ENCODE measurements around the gene CSH2.
A peak's percentile ranks its signal among the peaks of the same experiment; 100 is the strongest.
"Not testable (repeated sequence)": the region's sequence is repeated elsewhere in the genome, so short reads cannot be mapped to it uniquely, and the experiment has no call there.

Gene CSH2

DNA sequence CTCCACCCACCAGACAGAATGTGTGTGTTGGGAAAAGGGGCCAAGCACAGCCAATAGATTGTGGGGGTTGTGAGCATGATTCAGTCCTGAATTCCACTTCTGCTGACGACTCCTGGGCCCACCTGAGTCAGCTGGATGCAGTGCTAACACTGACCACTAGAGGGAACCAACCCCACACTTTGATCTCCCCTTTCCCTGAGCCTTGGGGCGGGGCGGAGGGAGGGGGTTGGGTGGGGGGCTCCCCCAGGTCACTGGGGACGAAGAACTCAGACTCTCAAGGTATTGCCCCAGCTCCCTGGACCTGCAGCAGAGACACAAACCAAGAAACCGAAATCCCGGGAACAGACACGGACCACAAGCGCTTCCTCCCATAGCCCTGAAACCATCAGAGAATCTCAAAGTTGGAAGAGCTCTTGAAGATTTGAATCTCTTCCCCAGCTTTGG is 38.2 kb upstream of the CSH2 start:
- peak; percentile 64 for DNase-seq (ENCODE audit: low read depth)
- Histone ChIP-seq H3K9ac (ENCODE audit: low read length) (no peak overlapping the region), H3K27me3 (replicated peaks; ENCODE audit: control insufficient read depth, insufficient read depth, low read length) (peaks cover 27% of the 10 kb centered on the region), H3K4me1 (ENCODE audit: control insufficient read depth, insufficient read depth, low read length) (no peaks in the 10 kb centered on the region), H3K9me3 (ENCODE audit: control insufficient read depth, low read length) (no peaks in the 10 kb centered on the region), H3K4me3 (ENCODE audit: low read length) (no peak overlapping the region), H3K36me3 (ENCODE audit: control insufficient read depth, insufficient read depth, low read length, severe bottlenecking) (no peaks in the 10 kb centered on the region)

DNA sequence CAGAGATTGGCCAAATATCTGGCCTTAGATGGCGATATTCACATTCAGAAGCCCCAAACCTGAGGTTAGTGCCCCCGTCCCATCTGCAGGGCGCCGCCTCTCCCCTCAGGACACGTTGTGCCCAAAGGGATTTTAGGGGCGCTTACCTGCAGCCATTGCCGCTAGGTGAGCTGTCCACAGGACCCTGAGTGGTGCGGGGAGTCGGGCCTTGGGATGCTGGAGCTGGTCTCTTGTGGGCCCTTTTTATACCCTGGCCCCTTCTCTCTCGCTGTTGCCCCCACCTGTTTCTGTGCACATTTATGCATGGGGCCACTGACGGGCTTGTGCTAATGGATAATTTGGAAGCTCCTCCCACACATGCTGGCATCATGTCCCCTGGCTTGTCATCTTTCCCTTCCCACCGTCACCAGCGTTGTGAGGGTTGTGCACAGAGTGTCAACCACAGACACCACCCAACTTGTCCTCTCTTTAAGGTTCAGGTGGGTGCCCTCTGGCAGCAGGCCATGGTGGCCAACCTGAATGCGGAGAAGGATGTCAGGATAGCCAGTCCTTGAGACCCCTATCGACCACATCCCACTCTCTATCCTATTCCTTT is 37.7 kb upstream of the CSH2 start, which contains the start of gene CSHL1:
Gene CSHL1, minus strand, starts transcription at position 218 of the 595 bp plus-strand sequence. Its CDS starts 62 bp downstream, at position 156.
- no peaks in the 10 kb centered on the region for H3K36me3 ChIP-seq (ENCODE audit: control insufficient read depth, insufficient read depth, low read length, severe bottlenecking)
- H3K9me3 ChIP-seq (ENCODE audit: control insufficient read depth, low read length), result no peaks in the 10 kb centered on the region
- H3K27me3 ChIP-seq (replicated peaks; ENCODE audit: control insufficient read depth, insufficient read depth, low read length), result peaks cover 25% of the 10 kb centered on the region
- H3K9ac ChIP-seq (ENCODE audit: low read length), result no peak within 1 kb of the TSS
- DNase-seq (ENCODE audit: low read depth), result no peak
- no peak within 1 kb of the TSS for H3K4me3 ChIP-seq (ENCODE audit: low read length)
- no peaks in the 10 kb centered on the region for H3K4me1 ChIP-seq (ENCODE audit: control insufficient read depth, insufficient read depth, low read length)

DNA sequence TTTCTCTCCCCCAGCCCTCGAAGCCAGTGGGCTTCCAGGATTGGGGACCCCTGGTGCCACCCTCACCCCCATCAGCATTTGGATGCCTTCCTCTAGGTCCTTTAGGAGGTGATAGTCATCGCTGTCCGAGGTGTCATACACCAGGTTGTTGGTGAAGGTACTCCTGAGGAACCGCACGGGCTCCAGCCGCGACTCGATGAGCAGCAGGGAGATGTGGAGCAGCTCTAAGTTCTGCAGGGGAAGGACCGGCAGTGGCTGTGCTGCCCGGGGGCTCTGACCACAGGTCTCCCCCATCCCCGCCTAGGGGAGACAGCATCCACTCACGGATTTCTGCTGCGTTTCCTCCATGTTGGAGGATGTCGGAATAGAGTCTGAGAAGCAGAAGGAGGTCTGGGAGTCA is 36.6 kb upstream of the CSH2 start:
- H3K9ac ChIP-seq (ENCODE audit: low read length), result no peak overlapping the region
- no peak for DNase-seq (ENCODE audit: low read depth)
- no peaks in the 10 kb centered on the region for H3K9me3 ChIP-seq (ENCODE audit: control insufficient read depth, low read length)
- peaks cover 19% of the 10 kb centered on the region for H3K27me3 ChIP-seq (replicated peaks; ENCODE audit: control insufficient read depth, insufficient read depth, low read length)
- H3K36me3 ChIP-seq (ENCODE audit: control insufficient read depth, insufficient read depth, low read length, severe bottlenecking), result no peaks in the 10 kb centered on the region
- no peak overlapping the region for H3K4me3 ChIP-seq (ENCODE audit: low read length)
- H3K4me1 ChIP-seq (ENCODE audit: control insufficient read depth, insufficient read depth, low read length), result no peaks in the 10 kb centered on the region

DNA sequence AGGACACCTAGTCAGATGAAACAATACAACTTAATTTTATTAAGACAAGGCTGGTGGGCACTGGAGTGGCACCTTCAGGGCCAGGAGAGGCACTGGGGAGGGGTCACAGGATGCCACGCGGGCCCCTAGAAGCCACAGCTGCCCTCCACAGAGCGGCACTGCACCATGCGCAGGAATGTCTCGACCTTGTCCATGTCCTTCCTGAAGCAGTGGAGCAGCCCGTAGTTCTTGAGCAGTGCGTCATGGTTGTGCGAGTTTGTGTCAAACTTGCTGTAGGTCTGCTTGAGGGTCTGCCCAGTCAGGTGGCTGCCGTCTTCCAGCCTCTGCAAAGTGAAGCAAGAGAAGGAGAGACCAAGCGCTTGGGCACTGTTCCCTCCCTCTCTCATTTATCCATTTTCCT is 36.1 kb upstream of the CSH2 start:
- H3K27me3 ChIP-seq (replicated peaks; ENCODE audit: control insufficient read depth, insufficient read depth, low read length), result peaks cover 19% of the 10 kb centered on the region
- H3K4me1 ChIP-seq (ENCODE audit: control insufficient read depth, insufficient read depth, low read length); H3K9me3 ChIP-seq (ENCODE audit: control insufficient read depth, low read length); H3K36me3 ChIP-seq (ENCODE audit: control insufficient read depth, insufficient read depth, low read length, severe bottlenecking); DNase-seq (ENCODE audit: low read depth); H3K9ac ChIP-seq (ENCODE audit: low read length); H3K4me3 ChIP-seq (ENCODE audit: low read length): not testable (repeated sequence)

DNA sequence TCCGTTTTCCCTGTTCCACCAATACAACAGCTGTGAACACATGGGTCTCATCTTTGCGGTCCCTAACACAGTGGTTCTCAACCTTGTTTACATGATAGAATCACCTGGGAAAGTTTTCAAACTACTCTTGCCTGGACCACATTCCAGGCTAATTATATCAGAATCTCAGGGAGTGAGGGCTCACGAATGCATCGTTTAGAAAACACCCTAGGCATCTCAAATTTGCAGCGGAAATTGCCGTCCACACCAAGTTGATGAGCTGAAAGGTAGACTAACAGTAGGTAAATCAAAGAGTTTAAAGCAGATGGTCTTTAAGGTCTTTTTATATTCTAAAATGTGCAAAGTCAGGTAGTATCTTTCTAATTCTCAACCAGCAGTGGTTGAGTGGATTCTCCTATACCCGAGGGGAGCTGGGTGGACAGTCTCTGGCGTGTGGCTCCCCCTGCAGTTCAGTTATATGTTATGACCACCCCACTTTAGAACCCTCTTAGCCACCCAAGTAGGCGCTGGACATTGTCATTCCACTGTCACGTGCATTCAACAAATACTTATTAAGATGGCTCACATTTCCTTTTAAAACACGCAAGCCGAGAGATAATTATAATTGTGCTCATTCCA is 33.8 kb upstream of the CSH2 start:
- not testable (repeated sequence) for H3K4me3 ChIP-seq (ENCODE audit: low read length); H3K4me1 ChIP-seq (ENCODE audit: control insufficient read depth, insufficient read depth, low read length); H3K36me3 ChIP-seq (ENCODE audit: control insufficient read depth, insufficient read depth, low read length, severe bottlenecking); H3K9me3 ChIP-seq (ENCODE audit: control insufficient read depth, low read length); H3K9ac ChIP-seq (ENCODE audit: low read length); DNase-seq (ENCODE audit: low read depth)
- peaks cover 16% of the 10 kb centered on the region for H3K27me3 ChIP-seq (replicated peaks; ENCODE audit: control insufficient read depth, insufficient read depth, low read length)

DNA sequence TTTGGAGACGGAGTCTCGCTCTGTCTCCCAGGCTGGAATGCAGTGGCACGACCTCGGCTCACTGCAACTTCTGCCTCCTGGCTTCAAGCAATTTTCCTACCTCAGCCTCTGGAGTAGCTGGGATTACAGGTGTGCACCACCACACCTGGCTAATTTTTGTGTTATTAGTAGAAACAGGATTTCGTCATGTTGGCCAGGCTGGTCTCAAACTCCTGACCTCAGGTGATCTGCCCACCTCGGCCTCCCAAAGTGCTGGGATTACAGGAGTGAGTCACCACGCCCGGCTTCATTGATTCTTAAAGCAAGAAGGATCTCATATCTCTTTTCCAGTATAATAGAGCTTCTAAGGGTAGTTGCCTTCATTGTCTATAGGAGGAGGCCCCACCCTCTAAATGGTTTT is 31.3 kb upstream of the CSH2 start:
- DNase-seq (ENCODE audit: low read depth); H3K9ac ChIP-seq (ENCODE audit: low read length); H3K27me3 ChIP-seq (replicated peaks; ENCODE audit: control insufficient read depth, insufficient read depth, low read length); H3K4me3 ChIP-seq (ENCODE audit: low read length); H3K36me3 ChIP-seq (ENCODE audit: control insufficient read depth, insufficient read depth, low read length, severe bottlenecking); H3K4me1 ChIP-seq (ENCODE audit: control insufficient read depth, insufficient read depth, low read length); H3K9me3 ChIP-seq (ENCODE audit: control insufficient read depth, low read length): not testable (repeated sequence)

DNA sequence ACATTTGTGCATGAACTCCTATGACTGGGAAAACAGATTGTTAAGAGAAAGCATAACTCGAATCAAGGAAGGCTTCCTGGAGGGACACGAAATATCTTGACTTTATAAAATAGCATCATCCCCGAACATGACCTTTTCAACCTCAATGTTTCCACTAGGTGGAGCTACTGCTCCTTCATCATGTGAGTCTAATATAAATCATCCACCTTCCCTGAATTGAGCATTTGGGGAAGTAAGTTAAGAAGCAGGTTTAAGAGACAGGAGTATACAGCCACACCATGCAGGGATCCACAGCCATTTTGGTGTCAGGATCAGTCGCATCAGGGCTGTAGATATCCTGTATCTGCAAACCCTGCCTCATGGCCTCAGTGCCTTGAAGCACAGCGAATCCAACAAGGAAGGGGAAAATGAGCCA is 30.3 kb upstream of the CSH2 start:
- H3K4me1 ChIP-seq (ENCODE audit: control insufficient read depth, insufficient read depth, low read length); H3K9ac ChIP-seq (ENCODE audit: low read length); H3K36me3 ChIP-seq (ENCODE audit: control insufficient read depth, insufficient read depth, low read length, severe bottlenecking); H3K9me3 ChIP-seq (ENCODE audit: control insufficient read depth, low read length); H3K4me3 ChIP-seq (ENCODE audit: low read length); H3K27me3 ChIP-seq (replicated peaks; ENCODE audit: control insufficient read depth, insufficient read depth, low read length): not testable (repeated sequence)
- DNase-seq (ENCODE audit: low read depth), result peak; percentile 46

DNA sequence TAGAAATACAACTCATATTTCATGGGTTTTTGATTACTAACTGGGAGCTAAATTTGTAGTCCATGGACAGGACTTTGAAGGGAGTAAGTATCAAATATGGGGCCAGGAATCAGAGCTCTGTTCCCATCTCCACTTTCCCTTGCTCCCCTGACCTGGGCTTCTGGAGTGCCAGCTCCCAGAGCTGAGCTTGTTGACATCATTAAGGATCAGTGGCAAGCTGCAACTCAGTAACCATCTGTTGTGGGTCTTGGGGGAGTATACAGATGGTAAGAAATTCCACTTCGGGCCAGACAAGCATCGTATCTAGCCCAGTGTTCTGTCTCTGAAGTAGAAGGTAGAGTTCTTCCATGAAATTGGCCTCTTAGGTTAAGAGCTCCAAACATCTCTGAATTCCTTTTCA is 28.5 kb upstream of the CSH2 start:
- H3K9ac ChIP-seq (ENCODE audit: low read length); DNase-seq (ENCODE audit: low read depth); H3K36me3 ChIP-seq (ENCODE audit: control insufficient read depth, insufficient read depth, low read length, severe bottlenecking); H3K4me3 ChIP-seq (ENCODE audit: low read length); H3K4me1 ChIP-seq (ENCODE audit: control insufficient read depth, insufficient read depth, low read length); H3K9me3 ChIP-seq (ENCODE audit: control insufficient read depth, low read length); H3K27me3 ChIP-seq (replicated peaks; ENCODE audit: control insufficient read depth, insufficient read depth, low read length): not testable (repeated sequence)

DNA sequence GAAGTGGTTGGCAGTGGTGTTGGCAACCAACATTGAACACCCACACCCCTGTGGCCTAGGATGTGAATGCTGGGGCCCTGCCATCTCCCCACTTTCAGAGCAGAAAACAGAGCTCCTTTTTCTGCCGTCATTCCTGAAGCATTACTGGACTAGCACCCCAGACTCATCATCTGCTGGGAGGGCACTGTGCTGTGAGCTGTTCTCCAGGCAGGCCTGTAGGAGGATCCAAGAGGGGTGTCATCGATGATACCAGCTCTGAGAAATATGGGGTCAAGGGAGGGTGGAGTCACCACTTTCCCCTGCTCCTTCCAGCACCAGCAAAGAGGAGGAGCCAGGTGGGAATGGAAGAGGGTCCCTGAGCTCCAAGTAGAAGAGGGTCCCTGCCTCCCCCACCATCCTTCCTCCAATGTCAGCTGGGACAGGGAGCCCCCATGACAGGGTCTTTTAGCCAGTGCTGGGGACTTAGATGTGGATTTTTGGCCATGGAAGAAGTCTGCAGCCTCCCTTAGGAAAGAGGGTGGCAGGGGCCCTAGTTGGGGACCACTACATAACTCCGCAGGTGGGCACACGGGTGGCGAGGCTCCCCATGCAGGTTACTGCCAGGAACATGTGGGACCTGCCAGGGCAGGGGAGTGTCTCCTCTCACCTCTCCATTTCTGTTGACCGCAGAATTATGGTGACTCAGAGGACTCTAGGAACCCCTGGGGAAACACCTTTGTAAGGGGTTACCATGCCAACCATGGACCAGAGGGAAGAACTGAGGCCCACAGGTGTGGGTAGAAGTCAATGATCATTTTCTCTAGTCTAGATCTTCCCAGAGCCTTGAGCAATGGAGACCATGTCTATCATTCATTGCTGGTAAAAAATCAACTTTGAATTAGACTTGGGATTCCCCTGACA is 25.7 kb upstream of the CSH2 start:
- H3K36me3 ChIP-seq (ENCODE audit: control insufficient read depth, insufficient read depth, low read length, severe bottlenecking); DNase-seq (ENCODE audit: low read depth); H3K4me1 ChIP-seq (ENCODE audit: control insufficient read depth, insufficient read depth, low read length); H3K9ac ChIP-seq (ENCODE audit: low read length); H3K4me3 ChIP-seq (ENCODE audit: low read length); H3K9me3 ChIP-seq (ENCODE audit: control insufficient read depth, low read length); H3K27me3 ChIP-seq (replicated peaks; ENCODE audit: control insufficient read depth, insufficient read depth, low read length): not testable (repeated sequence)

DNA sequence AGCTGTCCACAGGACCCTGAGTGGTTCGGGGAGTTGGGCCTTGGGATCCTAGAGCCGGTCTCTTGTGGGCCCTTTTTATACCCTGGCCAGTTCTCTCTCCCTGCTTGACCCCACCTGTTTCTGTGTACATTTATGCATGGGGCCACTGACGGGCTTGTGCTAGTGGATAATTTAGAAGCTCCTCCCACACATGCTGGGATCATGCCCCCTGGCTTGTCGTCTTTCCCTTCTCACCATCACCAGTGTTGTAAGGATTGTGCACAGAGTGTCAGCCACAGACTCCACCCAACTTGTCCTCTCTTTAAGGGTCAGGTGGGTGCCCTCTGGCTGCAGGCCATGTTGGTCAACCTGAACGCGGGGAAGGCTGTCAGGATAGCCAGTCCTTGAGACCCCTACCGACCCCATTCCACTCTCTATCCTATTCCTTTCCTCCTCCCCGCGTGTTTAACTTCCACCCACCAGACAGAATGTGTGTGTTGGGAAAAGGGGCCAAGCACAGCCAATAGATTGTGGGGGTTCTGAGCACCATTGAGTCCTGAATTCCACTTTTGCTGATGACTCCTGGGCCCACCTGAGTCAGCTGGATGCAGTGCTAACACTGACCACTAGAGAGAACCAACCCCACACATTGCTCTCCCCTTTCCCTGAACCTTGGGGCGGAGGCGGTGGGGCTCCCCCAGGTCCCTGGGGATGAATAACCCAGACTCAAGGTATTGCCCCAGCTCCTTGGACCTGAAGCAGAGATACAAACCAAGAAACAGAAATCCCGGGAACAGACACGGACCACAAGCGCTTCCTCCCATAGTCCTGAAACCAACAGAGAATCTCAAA is 23.3 kb upstream of the CSH2 start, which contains the start of gene CSH1:
Gene CSH1, minus strand, starts transcription at position 51 of the 831 bp plus-strand sequence. CDS start 63 bp downstream, outside the sequence.
- H3K4me1 ChIP-seq (ENCODE audit: control insufficient read depth, insufficient read depth, low read length); H3K9ac ChIP-seq (ENCODE audit: low read length); H3K9me3 ChIP-seq (ENCODE audit: control insufficient read depth, low read length); H3K36me3 ChIP-seq (ENCODE audit: control insufficient read depth, insufficient read depth, low read length, severe bottlenecking); DNase-seq (ENCODE audit: low read depth); H3K27me3 ChIP-seq (replicated peaks; ENCODE audit: control insufficient read depth, insufficient read depth, low read length); H3K4me3 ChIP-seq (ENCODE audit: low read length): not testable (repeated sequence)

DNA sequence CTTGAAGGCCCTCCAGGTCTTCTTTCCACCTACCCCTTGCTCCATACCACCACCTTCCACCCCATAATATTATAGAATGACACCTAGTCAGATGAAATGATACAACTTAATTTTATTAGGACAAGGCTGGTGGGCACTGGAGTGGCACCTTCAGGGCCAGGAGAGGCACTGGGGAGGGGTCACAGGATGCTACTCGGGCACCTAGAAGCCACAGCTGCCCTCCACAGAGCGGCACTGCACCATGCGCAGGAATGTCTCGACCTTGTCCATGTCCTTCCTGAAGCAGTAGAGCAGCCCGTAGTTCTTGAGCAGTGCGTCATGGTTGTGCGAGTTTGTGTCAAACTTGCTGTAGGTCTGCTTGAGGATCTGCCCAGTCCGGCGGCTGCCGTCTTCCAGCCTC is 21.3 kb upstream of the CSH2 start:
- not testable (repeated sequence) for DNase-seq (ENCODE audit: low read depth); H3K4me3 ChIP-seq (ENCODE audit: low read length); H3K9me3 ChIP-seq (ENCODE audit: control insufficient read depth, low read length); H3K9ac ChIP-seq (ENCODE audit: low read length); H3K27me3 ChIP-seq (replicated peaks; ENCODE audit: control insufficient read depth, insufficient read depth, low read length); H3K4me1 ChIP-seq (ENCODE audit: control insufficient read depth, insufficient read depth, low read length); H3K36me3 ChIP-seq (ENCODE audit: control insufficient read depth, insufficient read depth, low read length, severe bottlenecking)
